Left ventricle myocardium superior (tissue), 1 donor: ENCODE measurements around the gene DLG5. TPM values are rescaled to one million over a fixed set of nuclear protein-coding genes. Genes with fewer than 3 reads are reported as not detected.

Experiments
- ATAC-seq: fragments of 200-7000 bp; cut with Tn5 transposase; one replicate; pipeline ENCODE4 v1.9.1; 2020; ENCODE audit warnings: mild to moderate bottlenecking, moderate library complexity
- DNase-seq: peaks from one replicate; pipeline ENCODE4 v3.0.0-alpha.2; 2020
- intact Hi-C: fragments of 100-400 bp; cut with micrococcal nuclease; formaldehyde crosslinking; loops from one replicate; pipeline ENCODE4 v1.11.0; 2022
- total RNA-seq: library from RNA; stranded (reverse); fragmentation: NEBNext Ultra II Directional; extraction: Animal tissue kit (Norgen Biotek cat#: 25700); gene quantifications from one replicate; pipeline ENCODE4 v1.2.1, GENCODE V29; 2021
- donor health status: DM: no; HTN: yes; CAD: no; lungs with severe emphysema.

The DLG5 gene
- total RNA-seq, 1 donor from 2014 or later: 9.5 TPM

DNA sequence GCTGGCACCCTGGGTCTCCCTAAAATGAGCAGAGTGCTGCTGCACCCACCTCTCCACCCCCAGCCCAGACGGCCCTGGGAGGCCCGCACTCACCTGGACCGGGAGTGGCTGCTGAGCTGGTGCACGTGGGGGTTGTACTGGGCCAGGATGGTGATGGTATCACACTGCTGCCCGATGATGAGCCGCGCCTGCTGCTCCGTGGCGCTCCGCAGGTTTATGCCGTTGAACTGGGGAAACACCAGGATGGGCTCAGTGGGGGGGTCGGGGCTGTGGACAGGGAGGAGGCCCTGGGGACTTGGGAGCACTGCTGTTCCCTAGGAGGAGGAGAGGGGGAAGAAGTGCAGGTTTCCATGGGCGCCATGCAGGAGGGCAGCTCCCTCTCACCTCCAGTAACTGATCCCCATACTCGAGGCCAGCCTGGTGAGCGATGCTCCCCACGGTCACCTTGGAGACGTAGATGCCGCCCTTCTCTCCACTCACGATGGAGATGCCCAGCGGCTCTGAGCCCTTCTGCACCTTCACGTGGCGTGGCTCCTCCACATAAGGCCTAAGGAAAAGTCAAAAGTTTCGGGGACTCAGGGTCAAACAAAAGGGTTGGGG, 114.6 kb downstream of the DLG5 start:
- intact Hi-C loops: no loop called here
- ATAC-seq (no peak), DNase-seq (no peak)

DNA sequence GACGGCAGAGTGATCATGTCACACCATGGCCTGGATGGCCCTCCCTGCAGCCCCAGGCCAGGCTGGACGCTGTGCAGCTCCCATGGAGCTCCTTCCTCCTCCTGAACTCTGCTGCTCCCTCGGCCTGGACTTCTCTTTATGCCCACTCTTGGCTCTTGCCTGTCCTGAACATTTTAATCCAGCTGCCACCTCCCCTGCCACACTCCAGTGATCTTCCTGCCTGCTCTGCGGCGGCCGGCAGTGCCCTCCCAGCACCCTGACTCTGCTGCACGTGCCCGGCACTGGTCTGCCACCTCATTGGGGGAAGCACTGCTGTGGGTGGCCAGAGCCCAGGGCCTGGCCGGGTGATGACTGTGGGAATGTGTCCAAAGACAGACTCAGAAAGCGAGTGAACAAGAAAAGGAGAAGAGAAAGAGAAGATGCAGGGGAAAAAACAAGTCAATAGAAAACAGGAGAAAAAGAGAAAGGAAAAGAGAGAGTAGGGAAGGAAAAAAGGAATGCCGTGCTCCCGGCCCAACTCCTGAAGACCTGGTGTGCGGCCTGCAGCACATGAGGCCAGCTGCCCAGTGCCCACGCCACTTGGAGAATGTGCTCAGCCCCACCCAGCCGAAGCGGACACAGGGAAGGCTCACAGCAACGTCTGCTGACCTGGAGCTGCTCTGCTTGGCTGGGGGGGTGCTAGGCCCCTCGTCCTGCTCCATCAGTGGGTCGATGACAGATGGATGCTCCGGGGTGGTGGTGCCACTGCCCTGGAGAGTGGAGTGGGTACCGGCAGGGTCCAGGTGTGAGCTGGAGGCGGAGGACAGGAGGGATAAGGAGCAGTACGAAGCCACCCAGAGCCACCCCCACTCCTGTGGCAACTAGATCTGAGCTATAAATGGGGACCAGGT, 115.9 kb downstream of the DLG5 start:
- ATAC-seq (no peak), DNase-seq (no peak)
- intact Hi-C loops: no loop called here

DNA sequence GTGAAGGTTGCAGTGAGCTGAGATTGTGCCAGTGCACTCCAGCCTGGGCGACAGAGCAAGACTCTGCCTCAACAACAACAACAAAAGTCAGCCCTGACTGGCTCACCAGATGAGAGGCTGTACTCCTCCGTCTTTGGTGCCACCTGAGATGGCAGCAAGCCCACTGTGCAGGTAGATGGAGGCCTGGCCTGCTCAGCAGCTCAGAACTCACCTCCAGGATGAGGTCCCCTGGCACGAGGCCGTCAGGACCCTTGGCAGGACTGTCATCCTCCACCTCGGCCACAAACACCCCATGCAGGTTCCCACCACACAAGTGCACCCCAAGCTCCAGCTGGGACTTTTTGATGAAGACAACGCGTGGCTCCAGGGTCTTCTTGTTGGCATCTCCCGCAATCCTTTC, 117.2 kb downstream of the DLG5 start:
- no peak for ATAC-seq
- intact Hi-C loops: no loop called here
- DNase-seq: no peak

DNA sequence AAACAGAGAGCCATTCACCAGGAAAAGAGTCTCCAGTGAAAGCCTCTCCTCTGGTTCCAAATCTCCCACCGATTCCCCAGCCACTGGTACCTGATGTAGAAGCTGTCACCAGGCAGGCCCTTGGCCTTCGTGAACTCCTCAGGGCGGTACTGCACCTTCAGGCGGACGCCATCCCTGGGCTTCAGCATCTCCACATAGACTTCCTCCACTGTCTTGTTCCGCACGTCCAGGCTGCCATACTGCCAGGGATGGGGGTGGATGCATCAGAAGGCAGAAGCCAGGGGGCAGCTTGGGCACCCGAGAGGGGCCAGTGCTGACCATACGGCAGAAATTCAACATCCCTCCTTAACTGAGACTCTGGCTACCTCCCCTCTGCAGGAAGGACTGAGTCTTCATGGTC, 118.8 kb downstream of the DLG5 start:
- no peak for DNase-seq
- intact Hi-C loops: no loop called here
- ATAC-seq: no peak

DNA sequence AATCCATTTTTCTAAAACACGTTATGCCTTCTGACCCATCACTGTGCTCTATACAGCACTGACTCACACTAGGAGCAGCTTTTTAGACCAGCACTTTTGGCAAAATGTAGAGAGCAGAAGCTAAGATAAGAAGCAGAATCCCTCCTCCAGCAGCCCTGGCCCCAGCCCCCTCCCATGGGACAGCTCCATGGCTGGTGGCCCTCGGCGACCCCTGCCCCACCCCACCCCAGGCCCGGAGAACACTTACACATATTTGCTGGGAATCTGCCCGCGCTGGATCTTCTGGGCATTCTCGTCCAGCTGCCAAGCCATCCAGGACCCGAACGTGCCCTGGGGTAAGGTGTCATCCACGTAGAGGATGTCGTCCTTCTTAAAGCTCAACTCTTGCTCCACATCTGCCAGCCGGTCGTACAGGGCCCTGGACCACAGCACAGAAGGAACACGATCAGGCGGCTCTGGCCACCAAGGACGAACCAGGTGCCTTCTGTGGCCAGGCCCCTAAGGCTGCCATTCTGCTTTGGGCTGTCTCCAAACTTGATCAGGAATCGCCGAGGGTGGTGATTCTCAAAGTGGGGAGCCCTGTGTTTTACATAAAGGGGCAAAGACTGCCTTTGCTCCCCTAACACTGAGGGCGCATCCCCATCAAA, 119.9 kb downstream of the DLG5 start:
- DNase-seq: no peak
- intact Hi-C loops: no loop called here
- ATAC-seq: no peak

DNA sequence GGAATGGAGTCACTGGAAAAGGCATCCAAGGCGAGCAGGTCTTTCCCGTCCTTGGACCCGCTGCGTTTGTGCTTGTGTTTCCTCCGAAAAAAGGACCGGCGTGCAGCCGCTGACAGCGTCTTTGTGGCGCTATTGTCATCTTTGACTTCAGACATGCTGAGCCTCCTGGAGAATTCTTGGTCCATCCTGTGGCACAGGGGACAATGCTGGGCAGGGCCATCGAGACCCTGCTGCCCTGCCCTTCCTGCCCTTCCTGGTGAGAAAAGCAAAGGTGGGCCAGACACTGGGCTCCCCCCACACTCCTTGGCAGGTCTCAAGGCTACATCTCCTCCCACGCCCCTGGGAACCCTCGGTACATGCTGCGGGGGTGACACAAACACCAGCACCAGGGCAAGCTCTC, 120.9 kb downstream of the DLG5 start:
- no peak for ATAC-seq
- intact Hi-C loops: no loop called here
- DNase-seq: no peak

DNA sequence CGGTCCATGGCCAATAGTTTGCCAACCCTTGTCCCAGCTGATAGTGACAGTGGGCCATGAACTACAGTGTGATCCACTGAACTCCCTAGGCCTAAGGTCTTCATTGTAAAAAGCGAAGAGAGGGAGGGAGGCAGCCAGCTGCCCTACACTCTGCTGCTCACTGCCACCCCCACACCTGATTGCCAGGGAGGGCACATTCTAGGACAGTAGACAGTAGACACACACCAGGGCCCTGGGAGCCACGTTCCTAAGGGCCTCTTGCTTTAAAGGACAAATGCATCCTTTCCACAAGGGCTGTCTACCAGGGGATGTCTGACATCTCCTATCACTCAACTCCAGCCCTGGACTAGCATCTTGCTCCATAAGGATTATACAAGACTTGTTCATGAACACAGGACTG, 122.2 kb downstream of the DLG5 start:
- intact Hi-C loops: no loop called here
- DNase-seq: no peak
- no peak for ATAC-seq

DNA sequence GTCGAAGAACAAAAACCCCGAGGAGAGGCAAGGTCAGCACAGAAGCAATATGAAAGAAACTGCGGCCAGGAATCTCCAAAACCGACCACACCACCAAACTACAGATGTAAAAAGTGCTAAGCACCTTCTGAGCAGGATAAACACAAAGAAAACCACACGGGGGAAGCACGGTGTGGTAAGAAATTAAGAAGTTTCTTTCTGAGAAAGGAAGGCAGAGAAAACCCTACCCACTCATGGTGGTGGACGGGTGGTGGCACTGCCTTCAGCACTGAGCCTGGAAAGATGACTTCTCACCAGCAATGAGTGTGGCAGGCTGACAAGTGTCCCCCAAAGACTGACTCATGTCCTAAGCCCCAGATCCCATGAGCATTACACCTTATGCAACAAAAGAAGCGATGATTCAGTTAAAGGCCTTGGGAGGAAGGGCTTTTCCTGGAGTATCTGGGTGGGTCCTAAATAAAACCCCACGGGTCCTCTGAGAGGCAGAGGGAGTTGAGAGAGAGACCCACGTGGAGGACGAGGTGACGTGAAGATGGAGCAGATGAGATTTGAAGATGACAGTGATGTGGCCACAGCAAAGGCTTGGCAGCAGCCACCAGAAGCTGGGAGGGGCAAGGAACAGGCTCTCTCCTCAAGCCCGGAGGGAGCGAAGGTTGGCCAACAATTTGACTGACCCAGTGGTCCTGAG, 124.9 kb downstream of the DLG5 start:
- no peak for DNase-seq
- intact Hi-C loops: no loop called here
- ATAC-seq: no peak

DNA sequence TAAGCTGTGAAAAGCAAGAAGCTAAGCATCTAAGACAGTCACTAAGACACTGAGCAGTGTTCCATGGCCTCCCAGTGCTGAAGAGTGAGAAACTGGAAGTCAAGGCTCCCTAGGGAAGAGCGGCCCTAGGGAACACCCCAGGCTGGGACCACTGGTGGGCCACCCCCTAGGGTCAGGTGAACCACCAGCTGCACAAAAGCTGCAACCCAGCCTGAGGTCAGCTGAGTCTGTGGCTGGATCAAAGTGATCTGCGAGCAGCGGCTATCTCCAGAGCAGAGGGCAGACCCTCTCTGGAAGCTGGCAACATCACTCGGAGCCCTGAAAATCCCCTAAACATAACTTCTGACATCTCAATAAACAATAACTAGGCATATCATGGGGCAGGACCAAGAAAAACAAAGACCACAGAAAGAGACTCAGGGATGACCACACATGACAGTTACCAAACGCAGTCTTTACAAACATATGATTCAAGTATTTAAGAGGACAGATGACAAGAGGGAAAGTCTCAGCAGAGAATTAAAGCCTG, 125.8 kb downstream of the DLG5 start:
- no peak for ATAC-seq

DNA sequence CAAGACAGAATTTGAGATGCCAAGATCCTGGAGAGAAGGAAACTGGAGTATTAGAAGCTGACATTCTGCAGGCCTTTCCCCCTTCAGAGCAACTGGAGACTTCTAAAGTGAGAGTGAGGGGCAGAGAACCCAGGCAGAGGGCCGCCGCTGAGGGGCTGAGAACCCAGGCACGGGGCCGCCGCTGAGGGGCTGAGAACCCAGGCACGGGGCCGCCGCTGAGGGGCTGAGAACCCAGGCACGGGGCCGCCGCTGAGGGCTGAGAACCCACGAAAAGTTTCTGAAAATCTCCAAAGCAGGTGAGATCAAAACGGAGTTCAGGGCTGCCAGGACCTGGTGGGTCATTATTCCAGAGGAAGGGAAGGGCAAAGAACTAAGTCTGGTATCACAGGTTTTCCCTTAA, 126.2 kb downstream of the DLG5 start:
- ATAC-seq (no peak), DNase-seq (no peak)
- intact Hi-C loops: no loop called here

More for the DNA sequence above, 125.8 kb downstream of the DLG5 start:
- DNase-seq: no peak
- intact Hi-C loops: no loop called here

DNA sequence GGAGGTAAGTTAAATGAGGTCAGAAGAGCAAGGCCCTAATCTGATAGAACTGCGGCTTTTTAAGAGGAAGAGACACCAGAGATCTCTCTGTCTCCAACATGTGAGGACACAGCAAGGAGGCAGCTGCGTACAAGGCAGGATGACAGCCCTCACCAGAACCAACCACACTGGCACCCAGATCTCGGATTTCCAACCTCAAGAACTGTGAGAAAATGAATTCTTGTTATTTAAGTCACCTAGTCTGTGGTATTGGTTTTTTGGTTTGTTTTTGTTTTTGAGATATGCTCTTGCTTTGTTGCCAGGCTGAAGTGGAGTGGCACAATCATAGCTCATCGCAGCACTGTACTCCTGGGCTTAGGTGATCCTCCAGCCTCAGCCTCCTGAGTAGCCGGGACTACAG, 127.2 kb downstream of the DLG5 start:
- no peak for DNase-seq
- intact Hi-C loops: no loop called here

DNA sequence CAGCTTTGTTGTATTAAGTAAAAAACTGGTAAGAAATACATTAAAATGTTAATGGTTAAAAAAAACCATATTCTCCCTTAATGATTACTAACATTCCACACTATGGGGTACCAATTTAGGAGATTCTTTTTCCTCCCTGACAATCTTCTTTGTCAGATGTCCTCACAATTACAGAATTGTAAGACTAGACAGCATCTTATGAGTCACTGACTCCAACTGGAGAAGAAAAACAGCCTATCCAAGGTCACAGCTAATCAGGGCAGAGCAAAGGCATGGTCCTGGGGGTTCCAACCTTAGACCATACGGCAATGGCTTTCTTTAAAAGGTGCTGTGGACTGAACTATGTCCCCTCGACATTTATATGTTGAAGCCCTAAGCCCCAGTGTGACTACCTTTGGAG, 127.6 kb downstream of the DLG5 start:
- ATAC-seq: no peak

More for the DNA sequence above, 127.2 kb downstream of the DLG5 start:
- ATAC-seq: no peak

DNA sequence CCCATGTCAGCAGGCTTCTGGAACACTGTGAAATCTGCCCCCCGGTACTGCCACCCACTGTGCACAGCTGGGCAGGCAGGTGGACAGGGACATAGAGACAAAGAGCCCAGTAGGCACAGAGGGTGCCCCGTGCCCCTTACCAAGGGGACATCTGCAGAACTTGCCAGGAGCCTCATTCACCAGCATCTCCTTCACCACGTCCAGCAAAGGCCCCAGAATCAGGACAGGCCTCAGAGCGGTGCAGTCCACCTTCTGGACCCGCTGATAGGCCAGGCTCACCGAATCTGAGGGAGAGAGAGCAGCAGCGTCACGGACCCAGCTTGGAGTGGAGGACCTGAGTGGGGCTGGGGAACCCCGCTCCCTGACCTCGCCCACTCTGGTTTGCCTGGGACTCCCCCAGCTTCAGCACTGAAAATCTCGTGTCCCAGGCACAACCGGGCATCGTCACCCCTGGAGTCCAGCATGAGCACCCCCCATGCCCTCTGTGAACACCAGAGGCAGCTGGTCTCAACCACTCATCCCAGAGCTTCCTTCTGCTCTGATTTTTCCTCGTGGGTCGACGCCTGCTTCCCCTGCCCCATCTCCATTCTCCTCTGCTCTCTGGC, 130.1 kb downstream of the DLG5 start:
- ATAC-seq (no peak), DNase-seq (no peak)
- intact Hi-C loops: no loop called here

More for the DNA sequence above, 127.6 kb downstream of the DLG5 start:
- no peak for DNase-seq
- intact Hi-C loops: no loop called here

DNA sequence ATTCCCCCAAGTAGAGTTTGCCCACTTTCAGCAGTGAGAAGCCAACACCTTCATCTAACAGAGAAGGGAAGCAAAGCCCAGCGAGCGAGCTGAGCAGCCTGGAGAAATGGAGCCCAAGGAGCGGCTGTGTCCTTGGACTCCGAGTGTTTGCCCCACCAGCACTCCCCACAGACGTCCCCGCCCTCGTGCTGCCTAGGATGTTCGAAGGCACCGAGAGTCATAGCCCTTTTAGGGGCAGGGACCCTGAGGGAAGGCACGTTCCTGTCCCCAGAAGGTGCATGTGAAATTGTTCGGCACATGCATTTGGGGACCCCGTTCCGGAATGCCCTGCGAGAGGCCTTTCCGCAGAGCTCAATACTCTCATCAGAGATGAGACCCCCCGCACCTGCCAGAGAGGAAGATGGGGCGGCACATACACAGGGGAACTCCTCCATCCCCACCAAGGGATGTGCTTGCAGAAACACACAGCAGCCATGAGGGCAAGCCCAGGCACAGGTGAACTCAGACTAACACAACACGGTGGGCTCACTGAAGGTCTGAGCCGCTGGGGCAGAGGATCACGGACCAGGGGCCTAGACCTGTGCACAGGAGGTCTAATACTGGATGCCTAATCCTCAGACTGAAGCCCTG, 131.0 kb downstream of the DLG5 start:
- DNase-seq: no peak
- intact Hi-C loops: no loop called here
- ATAC-seq: no peak

DNA sequence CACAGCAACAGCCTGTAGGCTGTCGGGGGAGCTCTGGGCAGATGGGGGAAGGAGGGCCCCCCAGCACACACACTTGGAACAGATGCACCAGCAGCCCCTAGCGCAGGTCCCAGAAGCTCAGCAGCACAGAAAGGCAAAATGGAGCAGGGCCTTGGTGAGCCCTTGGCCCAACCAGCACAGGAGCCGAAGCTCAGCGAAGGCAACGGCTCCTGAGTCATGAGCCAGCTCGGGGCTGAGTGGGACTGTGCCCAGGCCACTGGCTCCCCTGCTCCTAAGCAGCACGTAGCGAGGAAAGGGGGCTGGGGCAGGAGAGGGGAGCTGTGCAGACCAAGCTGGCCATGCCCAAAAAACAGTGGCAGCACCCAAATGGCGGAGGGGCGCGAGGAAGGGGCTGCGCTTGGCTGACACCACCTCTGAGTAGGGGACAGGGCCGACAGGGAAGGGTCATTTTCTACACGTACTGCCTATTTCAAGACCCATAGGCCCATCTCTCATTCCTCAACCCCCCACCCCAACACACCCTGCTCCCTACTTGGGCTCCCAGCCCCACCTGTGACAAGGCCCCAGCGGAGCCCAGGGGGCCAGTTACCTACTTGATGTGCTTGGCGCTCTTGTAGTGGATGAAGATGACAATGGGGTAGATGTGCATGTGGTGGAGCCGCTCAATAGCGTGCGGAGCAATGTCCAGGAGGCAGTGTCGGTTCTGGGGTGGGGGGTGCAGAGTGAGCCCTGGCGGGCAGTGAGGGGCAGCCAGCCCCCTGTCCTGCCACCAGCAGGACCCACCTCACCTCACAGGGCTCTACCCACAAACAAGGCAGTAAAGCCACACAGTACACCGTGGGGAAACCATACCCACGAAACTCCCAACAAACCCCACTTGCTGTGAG, 132.1 kb downstream of the DLG5 start:
- intact Hi-C loops: no loop called here
- no peak for DNase-seq
- ATAC-seq: no peak

DNA sequence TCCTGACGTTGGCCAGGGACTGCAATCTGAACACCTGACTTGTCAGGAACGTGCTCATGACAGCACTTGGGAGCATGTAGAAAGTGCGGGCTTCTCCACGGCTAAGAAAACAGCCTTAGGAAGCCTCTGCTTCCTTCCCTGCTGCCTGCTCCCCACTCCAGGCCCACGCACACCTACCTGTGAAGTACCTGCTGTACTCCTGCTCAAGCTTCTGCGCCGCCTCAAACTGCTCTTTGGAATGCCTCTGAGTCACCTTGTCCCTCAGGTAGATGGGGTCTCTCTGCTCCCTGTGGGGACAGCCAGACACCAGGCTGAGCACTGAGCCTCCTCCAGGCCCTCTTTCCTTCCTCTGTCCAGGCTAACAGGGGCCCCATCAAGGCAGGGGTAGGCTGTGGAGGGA, 132.7 kb downstream of the DLG5 start:
- DNase-seq: no peak
- intact Hi-C loops: no loop called here
- no peak for ATAC-seq

DNA sequence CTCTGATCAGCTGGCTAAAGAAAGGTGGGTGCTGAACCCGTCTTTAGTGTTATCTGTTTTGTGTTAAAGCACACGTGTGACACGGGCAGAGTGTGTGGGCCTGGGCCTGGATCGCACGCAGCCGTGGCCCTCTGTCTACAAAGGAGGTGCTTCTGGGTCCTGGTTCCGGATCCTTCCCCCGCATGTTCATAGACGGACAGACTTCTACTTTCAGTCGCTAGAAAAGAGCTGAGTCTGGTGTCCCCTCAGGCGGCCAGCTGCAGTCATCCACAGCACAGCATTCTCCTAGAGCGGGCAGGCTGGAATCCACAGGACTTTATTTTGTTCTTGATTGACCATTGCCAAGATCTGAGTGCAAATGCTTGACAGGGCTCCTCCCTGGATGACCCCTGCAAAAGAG, 134.4 kb downstream of the DLG5 start:
- intact Hi-C loops: no loop called here
- DNase-seq (no peak), ATAC-seq (no peak)

DNA sequence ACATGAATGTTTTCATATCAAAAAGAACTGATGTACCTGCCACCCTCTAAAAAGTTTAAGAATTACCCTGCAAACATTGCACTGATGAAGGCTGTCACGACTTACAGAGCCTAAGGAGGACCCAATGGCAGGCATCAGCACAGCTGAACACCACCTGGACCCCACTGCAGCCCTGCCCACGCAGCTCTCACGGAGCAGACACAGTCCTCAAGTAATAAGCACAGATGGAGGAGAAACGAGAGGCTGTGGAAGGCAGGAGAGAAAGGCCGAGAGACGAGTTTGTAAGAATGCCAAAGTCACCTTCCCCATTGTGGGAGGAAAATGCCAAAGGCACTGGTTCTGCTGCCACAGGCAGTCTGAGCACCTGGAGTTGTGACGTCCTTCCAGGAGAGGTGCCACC, 135.0 kb downstream of the DLG5 start:
- intact Hi-C loops: no loop called here
- ATAC-seq: no peak
- DNase-seq: no peak
